Embryonic facial prominence (tissue), 1 donor: ENCODE results near the gene OR14J1.
"Not testable (repeated sequence)": the region's sequence is repeated elsewhere in the genome, so short reads cannot be mapped to it uniquely, and the experiment has no call there.

Source experiments
- DNase-seq: peaks from one replicate; pipeline ENCODE4 v3.0.0-alpha.2; 2016; ENCODE audit errors: extremely low spot score

The OR14J1 gene, protein sequence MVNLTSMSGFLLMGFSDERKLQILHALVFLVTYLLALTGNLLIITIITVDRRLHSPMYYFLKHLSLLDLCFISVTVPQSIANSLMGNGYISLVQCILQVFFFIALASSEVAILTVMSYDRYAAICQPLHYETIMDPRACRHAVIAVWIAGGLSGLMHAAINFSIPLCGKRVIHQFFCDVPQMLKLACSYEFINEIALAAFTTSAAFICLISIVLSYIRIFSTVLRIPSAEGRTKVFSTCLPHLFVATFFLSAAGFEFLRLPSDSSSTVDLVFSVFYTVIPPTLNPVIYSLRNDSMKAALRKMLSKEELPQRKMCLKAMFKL

GRCh38 chr6:29301316-29301715, at the start of gene OR14J1:
Gene OR14J1, plus strand, starts transcription at chr6:29301701. Its CDS starts 4,989 bp downstream, at chr6:29306690.
- no peak for DNase-seq

GRCh38 chr6:29251736-29252135, 49.8 kb upstream of the OR14J1 start:
- no peak for DNase-seq

DNA sequence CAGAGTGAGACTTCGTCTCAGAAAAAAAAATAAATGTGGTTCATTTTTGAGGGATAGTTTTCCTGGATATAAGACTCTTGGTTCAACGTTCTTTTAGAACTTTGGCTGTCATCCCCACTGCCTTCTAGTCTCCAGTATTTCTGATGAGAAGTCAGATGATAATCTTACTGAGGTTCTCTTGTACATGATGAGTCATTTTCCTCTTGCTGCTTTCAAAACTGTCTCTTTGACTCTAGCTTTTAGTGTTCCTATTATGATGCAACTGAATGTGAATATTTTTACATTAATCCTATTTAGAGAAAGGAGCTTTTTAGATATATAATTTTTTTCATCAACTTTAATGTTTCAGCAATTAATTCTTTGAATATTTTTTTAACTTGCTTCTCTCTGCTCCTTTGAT, 46.0 kb upstream of the OR14J1 start:
- no peak for DNase-seq

DNA sequence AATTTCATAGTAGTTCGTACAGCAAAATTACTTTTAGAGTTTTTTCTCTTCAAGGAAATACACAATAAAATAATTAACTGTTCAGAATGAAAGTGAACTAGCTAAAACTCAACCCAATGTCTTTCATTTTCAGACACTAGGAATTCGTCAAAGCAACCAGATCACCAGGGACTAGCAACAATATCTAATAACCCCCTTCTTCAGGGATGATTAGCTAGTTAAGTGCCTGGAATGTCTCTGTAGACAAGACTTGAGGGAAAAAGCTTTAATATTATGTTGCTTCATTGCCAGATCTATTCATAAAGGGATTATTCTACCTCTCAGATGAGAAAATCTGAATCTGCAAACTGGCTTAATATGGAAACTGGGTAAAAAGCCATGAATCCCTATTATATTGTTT, 41.8 kb upstream of the OR14J1 start:
- no peak for DNase-seq

GRCh38 chr6:29263001-29263400, 38.5 kb upstream of the OR14J1 start:
- no peak for DNase-seq

DNA sequence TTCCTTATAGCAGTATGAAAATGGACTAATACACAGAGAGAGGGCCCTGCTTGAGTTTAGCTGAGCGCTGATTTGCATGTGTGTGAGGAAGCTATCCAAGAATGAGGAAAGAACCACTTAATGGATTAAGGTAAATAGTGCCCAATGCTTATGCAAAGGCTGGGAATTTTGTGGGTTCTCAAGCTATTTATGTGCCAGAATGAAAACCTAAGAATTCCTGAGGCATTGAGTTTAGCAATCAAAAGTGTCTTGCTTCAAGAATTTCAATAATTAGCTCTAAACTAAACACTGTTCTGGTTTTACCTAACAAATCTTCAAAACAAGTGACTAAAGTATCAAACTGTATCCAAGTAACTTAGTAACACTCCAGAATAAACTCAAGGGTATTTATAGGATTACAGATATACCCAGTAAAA, 7.0 kb upstream of the OR14J1 start:
- no peak for DNase-seq

DNA sequence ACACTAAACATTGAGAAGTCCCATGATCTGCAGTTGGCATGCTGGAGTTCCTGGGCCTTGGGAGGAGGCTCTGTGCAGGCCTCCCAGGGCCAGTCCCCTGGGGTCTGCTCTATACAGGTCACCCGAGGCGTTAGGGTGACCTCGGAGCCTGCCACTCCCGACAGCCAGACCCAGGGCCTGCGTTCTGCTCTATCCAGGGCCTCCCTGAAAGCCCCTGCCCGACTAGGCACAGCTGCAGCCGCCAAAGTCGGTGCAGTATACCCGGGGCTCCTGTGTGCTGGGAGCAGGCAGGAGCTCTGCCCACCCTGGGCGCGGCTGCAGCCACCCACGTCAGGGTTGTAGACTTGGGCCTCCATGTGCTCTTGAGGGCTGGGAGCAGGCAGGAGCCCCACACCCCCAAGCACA, 6.3 kb upstream of the OR14J1 start:
- no peak for DNase-seq

GRCh38 chr6:29295623-29296022, 5.9 kb upstream of the OR14J1 start:
- no peak for DNase-seq

GRCh38 chr6:29319931-29320330, 18.4 kb downstream of the OR14J1 start:
- no peak for DNase-seq

GRCh38 chr6:29323332-29323731, 21.8 kb downstream of the OR14J1 start:
- not testable (repeated sequence) for DNase-seq

DNA sequence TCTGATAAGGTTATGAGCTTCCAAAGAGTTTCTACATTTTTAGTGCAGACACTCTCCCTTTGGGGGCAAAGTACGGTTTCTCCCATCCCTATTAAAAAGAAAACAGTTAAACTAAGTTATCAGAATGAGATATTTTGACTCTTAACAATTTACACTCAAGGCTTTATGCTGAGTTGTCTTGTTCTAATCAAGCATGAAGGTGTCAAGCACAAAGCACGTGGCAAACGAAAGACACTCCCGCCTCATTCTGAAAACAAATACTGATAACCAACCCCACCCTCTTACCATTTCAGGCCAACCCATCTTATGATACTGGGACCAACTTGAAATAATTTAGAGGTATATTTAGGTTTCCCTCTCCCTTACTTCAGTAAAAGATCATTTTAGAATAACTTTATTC, 24.3 kb downstream of the OR14J1 start:
- DNase-seq: no peak

DNA sequence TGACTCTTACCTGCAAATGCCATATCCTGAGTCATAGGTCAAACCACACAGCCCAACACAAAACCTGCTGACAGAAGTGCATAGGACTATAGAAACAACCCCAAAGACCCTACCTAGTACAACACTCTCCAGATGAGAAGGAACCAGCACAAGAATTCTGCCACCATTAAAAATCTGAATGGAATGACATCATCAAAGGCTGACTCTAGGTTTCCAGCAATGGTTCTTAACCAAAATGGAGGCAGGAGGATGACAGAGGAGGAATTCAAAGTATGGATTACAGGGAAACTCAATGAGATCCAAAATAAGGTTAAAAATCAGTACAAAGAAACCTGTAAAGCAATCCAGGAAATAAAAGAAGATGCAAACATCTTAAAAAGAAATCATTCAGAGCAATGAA, 31.2 kb downstream of the OR14J1 start:
- DNase-seq: no peak

- no peak for DNase-seq
Observed at GRCh38 chr6:29336269-29336668, 34.8 kb downstream of the OR14J1 start.

DNA sequence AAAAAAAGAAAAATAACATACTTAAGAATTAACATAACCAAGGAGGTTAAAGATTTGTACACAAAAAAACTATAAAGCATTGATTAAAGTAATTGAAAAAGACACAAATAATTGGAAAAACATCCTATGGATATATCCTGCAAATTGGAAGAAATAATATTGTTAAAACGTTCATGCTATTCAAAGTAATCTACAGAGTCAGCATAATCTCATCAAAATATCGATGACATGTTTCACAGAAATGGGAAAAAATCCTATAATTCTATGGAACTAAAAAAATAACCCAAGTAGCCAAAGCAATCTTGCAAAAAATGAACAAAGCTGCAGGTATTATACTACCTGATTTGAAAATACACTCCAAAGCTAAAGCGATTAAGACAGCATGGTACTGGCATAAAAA, 43.9 kb downstream of the OR14J1 start:
- no peak for DNase-seq

GRCh38 chr6:29349348-29349747, 47.8 kb downstream of the OR14J1 start:
- not testable (repeated sequence) for DNase-seq

- no peak for DNase-seq
Observed at GRCh38 chr6:29354980-29355379, 53.5 kb downstream of the OR14J1 start.

- no peak for DNase-seq
Observed at GRCh38 chr6:29355603-29356002, 54.1 kb downstream of the OR14J1 start.
